CD4-positive, alpha-beta T cell (primary cell): ENCODE data around the gene ADSS2. TPM values are rescaled to one million over a fixed set of nuclear protein-coding genes. Genes with fewer than 3 reads are reported as not detected.

ENCODE experiments used
- ATAC-seq: fragments of 200-7000 bp; cut with Tn5 transposase; one replicate; pipeline ENCODE4 v1.10.0; 2022; ENCODE audit warnings: mild to moderate bottlenecking; ENCODE audit not compliant: poor library complexity
- CTCF ChIA-PET: fragments of 350-600 bp; sonication (Branson Sonifier 250); formaldehyde crosslinking; loops from one replicate; lab custom pipeline; 2021; ENCODE audit warnings: antibody characterized with exemption, inconsistent platforms; lab: Charles Lee
- POLR2A ChIA-PET: fragments of 350-600 bp; sonication (Branson Sonifier 250); formaldehyde crosslinking; loops from one replicate; lab custom pipeline; 2021; ENCODE audit warnings: antibody characterized with exemption, inconsistent platforms; lab: Charles Lee
- DNase-seq, 14 experiments: peaks; one replicate each; pipeline ENCODE4 v3.0.0-alpha.2; 2013 to 2020; ENCODE audit warnings: mixed read lengths in 2 of 14
- H3K27ac ChIP-seq, 2 donors: one replicate each; pipeline versions ENCODE4 v1.5.1 to v1.7.0; 2013; ENCODE audit warnings: low read length in 2 of 2, low read depth in 1 of 2, mild to moderate bottlenecking in 1 of 2
- H3K27me3 ChIP-seq, 2 experiments: 1 replicate in 1 of 2; 2 replicates in 1 of 2; pipeline versions ENCODE4 v1.6.1 to v1.7.0; 2013; ENCODE audit warnings: low read length in 2 of 2, control low read depth in 1 of 2, mild to moderate bottlenecking in 1 of 2, moderate library complexity in 1 of 2; ENCODE audit not compliant: insufficient read depth in 2 of 2, control insufficient read depth in 1 of 2
- H3K36me3 ChIP-seq: one replicate; pipeline ENCODE4 v1.6.1; 2013; ENCODE audit warnings: low read length, control low read depth; ENCODE audit not compliant: insufficient read depth
- H3K4me1 ChIP-seq: one replicate; pipeline ENCODE4 v1.6.1; 2013; ENCODE audit warnings: low read length, control low read depth; ENCODE audit not compliant: insufficient read depth
- H3K4me3 ChIP-seq: one replicate; pipeline ENCODE4 v1.5.1; 2013; ENCODE audit warnings: mild to moderate bottlenecking, low read length, moderate library complexity
- H3K9me3 ChIP-seq, 2 experiments: 1 replicate in 1 of 2; 2 replicates in 1 of 2; pipeline versions ENCODE4 v1.6.1 to v1.7.0; 2013; ENCODE audit warnings: low read length in 2 of 2, mild to moderate bottlenecking in 2 of 2, control low read depth in 1 of 2, moderate library complexity in 1 of 2; ENCODE audit not compliant: control insufficient read depth in 1 of 2, insufficient read depth in 1 of 2
- H3K27ac Mint-ChIP-seq: one replicate; pipeline ENCODE4 v1.8.0; 2020; ENCODE audit warnings: mixed read lengths
- H3K27me3 Mint-ChIP-seq: one replicate; pipeline ENCODE4 v1.8.0; 2021; ENCODE audit warnings: mixed read lengths
- H3K36me3 Mint-ChIP-seq: one replicate; pipeline ENCODE4 v1.8.0; 2021; ENCODE audit warnings: low read depth, mixed read lengths
- H3K4me1 Mint-ChIP-seq: one replicate; pipeline ENCODE4 v1.8.0; 2021; ENCODE audit warnings: low read depth, mixed read lengths
- H3K4me3 Mint-ChIP-seq: one replicate; pipeline ENCODE4 v1.8.0; 2020; ENCODE audit warnings: mild to moderate bottlenecking, mixed read lengths
- H3K9me3 Mint-ChIP-seq: one replicate; pipeline ENCODE4 v1.8.0; 2020; ENCODE audit warnings: mixed read lengths
- CTCF ChIP-seq: fragments of 200-600 bp; IDR thresholded peaks from one replicate; pipeline ENCODE4 v1.8.0; 2022; ENCODE audit warnings: antibody characterized with exemption, mild to moderate bottlenecking
- intact Hi-C, 2 experiments: fragments of 100-400 bp; cut with DNase I in 1 of 2; cut with micrococcal nuclease in 1 of 2; formaldehyde crosslinking; loops; one replicate each; pipeline versions ENCODE4 v1.15.1 to v1.9.0; 2023 to 2025; cut with DNase I, micrococcal nuclease
- total RNA-seq, 174 experiments: library from RNA in 2 of 174; stranded (reverse) in 2 of 174; gene quantifications; one replicate each; pipeline ENCODE4 v1.2.3 and lab custom pipeline; 2021 to 2026

The ADSS2 gene
- total RNA-seq, 2 experiments from 2014 or later, result 30.8 to 34.0 TPM

- H3K27ac Mint-ChIP-seq, result no peak overlapping the region
- no peaks in the 10 kb centered on the region for H3K36me3 Mint-ChIP-seq
- Histone ChIP-seq H3K27me3 (no peaks in the 10 kb centered on the region), H3K9me3 (peaks cover 4 to 8% of the 10 kb centered on the region in 2 experiments), H3K36me3 (no peaks in the 10 kb centered on the region), H3K4me3 (no peak overlapping the region), H3K4me1 (no peaks in the 10 kb centered on the region), H3K27ac (no peak overlapping the region)
- H3K4me3 Mint-ChIP-seq, result no peak overlapping the region
- no peak for ATAC-seq
- ChIA-PET CTCF (no interaction called here), POLR2A (no interaction called here)
- H3K4me1 Mint-ChIP-seq, result no peaks in the 10 kb centered on the region
- no peak for TF ChIP-seq CTCF
- intact Hi-C loops, result no loop called here
- no peaks in the 10 kb centered on the region for H3K27me3 Mint-ChIP-seq
- peaks cover 2% of the 10 kb centered on the region for H3K9me3 Mint-ChIP-seq
- no peak for DNase-seq
Measured at GRCh38 chr1:244362476-244362875, 89.2 kb downstream of the ADSS2 start.

GRCh38 chr1:244361764-244362473 lies 89.8 kb downstream of the ADSS2 start:
- ChIA-PET CTCF (interaction anchor here (0.6 kb wide), 1 partner anchor 296 kb away, joined by 3 read pairs; no protein-coding TSS in a partner anchor), POLR2A (no interaction called here)
- intact Hi-C loops, result no loop called here
- Mint-ChIP-seq H3K4me1 (no peaks in the 10 kb centered on the region), H3K27me3 (no peaks in the 10 kb centered on the region), H3K4me3 (no peak overlapping the region), H3K9me3 (peaks cover 2% of the 10 kb centered on the region), H3K36me3 (no peaks in the 10 kb centered on the region), H3K27ac (no peak overlapping the region)
- DNase-seq (no peak), ATAC-seq (no peak)
- Histone ChIP-seq H3K27ac (no peak overlapping the region), H3K4me3 (no peak overlapping the region), H3K27me3 (no peaks in the 10 kb centered on the region), H3K36me3 (no peaks in the 10 kb centered on the region), H3K4me1 (no peaks in the 10 kb centered on the region), H3K9me3 (peaks cover 4 to 8% of the 10 kb centered on the region in 2 experiments)
- TF ChIP-seq CTCF, result no peak

Other genes with a start within 250 kb of the ADSS2 start
- 1 to 10 TPM in 1 of 2 experiments, under 1 TPM in 1; 0.91 to 1.4 TPM for gene CATSPERE, start 9.4 kb upstream of the ADSS2 start, total RNA-seq
- 10 to 100 TPM; 12.9 to 13.7 TPM for gene DESI2, start 201.2 kb upstream of the ADSS2 start, total RNA-seq